Central memory CD8-positive, alpha-beta T cell (primary cell): ENCODE results near the gene STK32C.
"Not testable (repeated sequence)": the region's sequence is repeated elsewhere in the genome, so short reads cannot be mapped to it uniquely, and the experiment has no call there.

ENCODE experiments used
- ATAC-seq: fragments of 150-1000 bp; cut with Tn5 transposase; replicated peaks from 2 replicates; pipeline ENCODE4 v1.10.0; 2022; ENCODE audit warnings: mild to moderate bottlenecking, moderate FRiP score, moderate number of reproducible peaks; ENCODE audit not compliant: poor library complexity, severe bottlenecking; ENCODE audit errors: extremely low read depth
- DNase-seq, 2 donors: peaks; one replicate each; pipeline ENCODE4 v3.0.0; 2021; ENCODE audit warnings: low spot score in 2 of 2
- H3K27ac Mint-ChIP-seq: one replicate; pipeline ENCODE4 v1.8.0; 2022; ENCODE audit warnings: low read depth, mild to moderate bottlenecking, moderate library complexity, mixed read lengths
- H3K27me3 Mint-ChIP-seq: one replicate; pipeline ENCODE4 v1.8.0; 2022; ENCODE audit warnings: mixed read lengths
- H3K36me3 Mint-ChIP-seq: one replicate; pipeline ENCODE4 v1.8.0; 2022; ENCODE audit warnings: mild to moderate bottlenecking, moderate library complexity, mixed read lengths; ENCODE audit not compliant: insufficient read depth
- H3K4me1 Mint-ChIP-seq: one replicate; pipeline ENCODE4 v1.8.0; 2022; ENCODE audit warnings: mixed read lengths
- H3K4me3 Mint-ChIP-seq: one replicate; pipeline ENCODE4 v1.8.0; 2022; ENCODE audit warnings: mild to moderate bottlenecking, moderate library complexity, mixed read lengths
- H3K9me3 Mint-ChIP-seq: one replicate; pipeline ENCODE4 v1.8.0; 2022; ENCODE audit warnings: mixed read lengths

The STK32C gene

DNA sequence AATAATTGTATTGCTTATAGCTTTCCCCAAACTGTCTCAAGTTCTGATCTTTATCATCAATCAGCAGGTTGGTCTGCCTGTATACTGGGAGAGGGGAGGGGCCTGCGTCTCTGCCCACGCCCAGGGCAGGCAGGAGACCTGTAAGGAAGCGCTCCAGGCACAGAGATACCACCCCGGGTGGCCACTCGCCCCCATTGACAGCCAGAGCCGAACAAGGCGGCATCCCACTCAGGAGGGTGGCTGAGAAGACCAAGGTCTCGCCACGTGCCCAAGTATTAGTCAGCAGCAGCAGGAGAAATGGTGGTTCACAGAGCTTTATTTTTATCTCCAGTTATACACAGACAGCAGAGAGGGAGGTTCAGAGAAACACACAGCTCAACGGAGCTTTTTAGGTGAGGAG, 7.2 kb downstream of the STK32C start:
- H3K4me1 Mint-ChIP-seq: peaks cover 6% of the 10 kb centered on the region
- no peak overlapping the region for H3K4me3 Mint-ChIP-seq
- H3K27me3 Mint-ChIP-seq: no peaks in the 10 kb centered on the region
- H3K27ac Mint-ChIP-seq: no peak overlapping the region
- no peak for ATAC-seq
- DNase-seq: no peak
- H3K9me3 Mint-ChIP-seq: no peaks in the 10 kb centered on the region
- H3K36me3 Mint-ChIP-seq: no peaks in the 10 kb centered on the region

- no peaks in the 10 kb centered on the region for H3K27me3 Mint-ChIP-seq
- no peak overlapping the region for H3K27ac Mint-ChIP-seq
- peaks cover 6% of the 10 kb centered on the region for H3K4me1 Mint-ChIP-seq
- no peaks in the 10 kb centered on the region for H3K9me3 Mint-ChIP-seq
- no peak overlapping the region for H3K4me3 Mint-ChIP-seq
- no peaks in the 10 kb centered on the region for H3K36me3 Mint-ChIP-seq
- ATAC-seq (no peak), DNase-seq (no peak)
These were observed 8.1 kb downstream of the STK32C start for GRCh38 chr10:132299371-132300336.

DNA sequence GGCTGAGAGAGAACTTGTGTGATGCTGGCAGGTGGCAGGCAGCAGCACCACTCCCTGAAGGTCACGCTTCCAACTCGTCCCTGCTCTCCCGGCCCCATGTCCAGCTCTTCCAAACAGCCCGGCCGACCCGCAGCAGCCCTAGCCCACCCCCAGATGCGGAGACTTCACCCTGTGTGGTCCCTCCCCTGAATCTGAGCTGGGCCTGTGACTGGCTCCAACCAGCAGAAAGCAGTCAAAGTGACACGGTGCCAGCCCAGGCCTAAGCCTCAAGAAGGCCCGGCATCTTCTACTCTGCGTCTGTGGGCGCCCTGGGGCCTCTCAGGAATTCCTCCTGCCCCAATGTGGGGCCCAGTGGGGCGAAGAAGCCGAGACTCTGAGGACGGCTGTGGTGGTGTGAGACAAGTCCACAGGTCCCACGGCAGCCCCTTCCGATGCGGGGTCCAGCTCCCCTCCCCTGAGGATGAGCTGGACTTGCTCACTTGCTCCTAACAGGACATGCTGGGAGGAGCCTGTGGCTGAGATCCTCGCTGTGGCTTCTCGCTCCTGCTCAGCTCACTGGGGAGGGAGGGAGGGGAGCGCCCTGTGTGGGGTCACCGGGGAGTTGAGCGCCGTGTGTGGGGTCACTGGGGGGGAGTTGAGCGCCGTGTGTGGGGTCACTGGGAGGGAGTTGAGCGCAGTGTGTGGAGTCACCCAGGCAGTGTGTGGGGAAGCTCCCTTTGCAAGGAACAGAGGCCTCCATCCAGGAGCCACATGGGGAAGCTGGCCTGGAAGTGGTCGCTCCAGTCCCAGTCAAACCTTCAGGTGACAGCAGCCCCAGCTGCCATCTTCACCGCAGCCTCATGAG, 9.5 kb downstream of the STK32C start:
- no peak overlapping the region for H3K4me3 Mint-ChIP-seq
- ATAC-seq (no peak), DNase-seq (no peak)
- peaks cover 6% of the 10 kb centered on the region for H3K4me1 Mint-ChIP-seq
- H3K27ac Mint-ChIP-seq: no peak overlapping the region
- no peaks in the 10 kb centered on the region for H3K9me3 Mint-ChIP-seq
- no peaks in the 10 kb centered on the region for H3K27me3 Mint-ChIP-seq
- H3K36me3 Mint-ChIP-seq: no peaks in the 10 kb centered on the region

GRCh38 chr10:132297526-132297925, 10.2 kb downstream of the STK32C start:
- Mint-ChIP-seq H3K4me1 (peaks cover 6% of the 10 kb centered on the region), H3K36me3 (no peaks in the 10 kb centered on the region), H3K9me3 (no peaks in the 10 kb centered on the region), H3K27ac (no peak overlapping the region), H3K4me3 (no peak overlapping the region), H3K27me3 (no peaks in the 10 kb centered on the region)
- ATAC-seq (no peak), DNase-seq (no peak)

GRCh38 chr10:132296666-132297443, 10.9 kb downstream of the STK32C start:
- Mint-ChIP-seq H3K9me3 (no peaks in the 10 kb centered on the region), H3K4me3 (no peak overlapping the region), H3K36me3 (no peaks in the 10 kb centered on the region), H3K27me3 (no peaks in the 10 kb centered on the region), H3K27ac (no peak overlapping the region), H3K4me1 (peaks cover 6% of the 10 kb centered on the region)
- ATAC-seq (no peak), DNase-seq (no peak)

DNA sequence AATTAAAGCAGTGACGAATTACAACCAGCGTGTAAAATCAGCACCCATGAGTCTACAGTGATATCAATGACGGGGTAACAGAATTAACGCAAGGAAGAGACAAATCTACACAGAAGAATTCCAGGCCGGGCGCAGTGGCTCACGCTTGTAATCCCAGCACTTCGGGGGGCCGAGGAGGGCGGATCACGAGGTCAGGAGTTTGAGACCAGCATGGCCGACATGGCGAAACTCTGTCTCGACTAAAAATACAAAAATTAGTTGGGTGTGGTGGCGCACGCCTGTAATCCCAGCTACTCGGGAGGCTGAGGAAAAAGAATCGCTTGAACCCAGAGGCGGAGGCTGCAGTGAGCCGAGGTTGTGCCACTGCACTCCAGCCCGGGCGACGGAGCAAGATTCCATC, 12.3 kb downstream of the STK32C start:
- not testable (repeated sequence) for H3K27me3 Mint-ChIP-seq, H3K9me3 Mint-ChIP-seq, H3K27ac Mint-ChIP-seq, H3K4me1 Mint-ChIP-seq, H3K4me3 Mint-ChIP-seq, ATAC-seq, H3K36me3 Mint-ChIP-seq, DNase-seq

DNA sequence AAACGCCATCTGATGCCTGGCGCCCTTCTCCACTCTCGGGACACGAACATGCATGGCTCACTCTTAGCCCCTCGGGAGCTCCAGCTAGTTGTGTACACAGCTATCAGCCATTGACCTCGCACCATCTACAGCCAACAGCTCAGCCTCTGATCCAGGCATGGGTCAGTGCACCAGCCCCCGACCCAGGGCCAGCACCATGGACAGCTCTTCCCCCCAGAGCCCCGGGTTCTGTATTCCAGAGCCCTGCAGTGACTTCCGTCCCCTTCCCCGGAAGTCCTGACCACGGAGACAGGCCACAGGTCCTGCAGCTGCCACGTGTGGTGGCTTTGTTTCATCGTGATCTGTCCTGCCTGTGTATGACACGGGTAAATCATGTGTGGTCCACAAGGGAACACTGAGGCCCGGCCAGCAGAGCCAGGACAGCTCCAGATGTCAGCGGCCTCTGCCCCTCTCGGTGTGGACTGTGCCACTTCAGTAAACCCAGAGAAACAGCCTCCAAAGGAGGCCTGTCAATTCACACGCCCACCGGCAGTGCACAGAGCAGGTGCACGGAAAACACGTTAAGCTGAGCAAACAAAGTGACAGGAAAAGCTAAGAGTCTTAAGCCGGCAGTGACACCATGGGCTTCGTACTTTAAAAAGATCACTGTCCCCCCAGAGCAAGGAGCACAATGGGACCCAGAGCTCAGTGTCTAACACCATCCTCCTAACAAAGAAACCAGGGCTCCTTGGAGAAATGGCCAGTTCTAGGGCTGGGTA, 13.0 kb downstream of the STK32C start:
- no peaks in the 10 kb centered on the region for H3K36me3 Mint-ChIP-seq
- ATAC-seq (no peak), DNase-seq (no peak)
- no peak overlapping the region for H3K4me3 Mint-ChIP-seq
- H3K9me3 Mint-ChIP-seq: no peaks in the 10 kb centered on the region
- H3K27ac Mint-ChIP-seq: no peak overlapping the region
- no peaks in the 10 kb centered on the region for H3K27me3 Mint-ChIP-seq
- no peaks in the 10 kb centered on the region for H3K4me1 Mint-ChIP-seq

DNA sequence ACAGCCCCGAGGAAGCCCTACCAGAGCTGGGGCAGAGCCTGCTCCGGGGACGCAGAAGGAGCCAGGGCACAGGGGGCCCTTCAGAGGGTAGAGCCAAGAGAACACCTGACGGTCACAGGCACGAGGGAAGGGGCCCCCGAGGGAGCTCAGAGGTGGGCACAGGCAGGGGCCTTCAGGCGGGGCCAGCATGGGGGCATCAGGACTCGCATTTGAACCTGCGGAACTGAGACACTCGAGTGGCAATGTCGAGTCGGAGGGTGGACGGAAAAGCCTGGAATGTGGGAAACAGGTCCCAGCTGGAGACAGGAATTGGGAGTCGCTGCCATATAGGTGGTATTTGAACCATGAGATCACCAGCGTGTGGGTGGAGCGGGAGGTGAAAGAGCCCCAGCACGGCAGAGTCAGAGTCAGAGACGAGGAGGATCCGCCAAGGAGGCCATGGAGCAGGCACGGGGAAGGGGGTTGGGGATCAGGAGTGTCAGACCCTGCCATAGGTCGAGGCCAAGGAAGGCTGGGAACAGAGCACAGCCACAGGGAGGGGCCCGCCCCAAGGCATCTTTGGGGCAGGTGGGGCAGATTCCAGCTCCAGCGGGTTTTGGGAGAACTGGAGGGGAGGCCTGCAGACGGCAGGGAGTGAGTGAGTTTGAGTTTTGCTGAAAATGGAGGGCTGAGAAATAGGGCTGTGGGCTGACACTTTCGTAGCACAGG, 13.8 kb downstream of the STK32C start:
- DNase-seq (no peak), ATAC-seq (no peak)
- H3K27me3 Mint-ChIP-seq: no peaks in the 10 kb centered on the region
- H3K4me3 Mint-ChIP-seq: no peak overlapping the region
- no peaks in the 10 kb centered on the region for H3K4me1 Mint-ChIP-seq
- H3K9me3 Mint-ChIP-seq: no peaks in the 10 kb centered on the region
- no peaks in the 10 kb centered on the region for H3K36me3 Mint-ChIP-seq
- H3K27ac Mint-ChIP-seq: no peak overlapping the region

DNA sequence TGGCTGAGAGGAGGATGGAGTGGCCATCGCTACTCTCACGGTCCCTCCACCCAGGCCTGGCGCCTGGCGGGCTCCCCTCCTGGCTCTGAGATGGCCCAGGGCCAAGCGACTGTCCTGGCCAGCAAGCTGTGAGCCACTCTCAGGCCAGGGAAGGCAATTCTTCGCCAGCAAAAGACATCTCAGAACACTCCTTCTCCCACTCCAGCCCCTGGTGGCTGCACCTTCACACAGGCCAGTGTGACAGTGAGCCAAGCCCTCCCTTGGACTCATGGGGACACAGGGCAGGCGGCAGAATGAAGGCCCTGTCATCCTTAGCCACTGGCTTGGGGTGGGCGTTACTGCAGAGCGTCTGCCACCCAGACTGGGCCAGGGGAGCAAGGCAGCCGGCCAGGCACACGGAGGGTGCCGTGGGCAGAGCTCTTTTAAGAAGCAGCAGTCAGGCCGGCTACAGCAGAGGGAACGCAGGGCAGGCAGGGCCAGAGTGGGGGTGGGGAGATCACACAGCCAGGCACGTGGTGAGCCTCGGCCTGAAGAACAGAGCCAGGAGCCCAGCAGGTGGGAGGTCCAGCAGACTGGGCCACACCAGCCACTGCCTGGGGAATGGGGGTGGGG, 14.4 kb downstream of the STK32C start:
- H3K9me3 Mint-ChIP-seq: no peaks in the 10 kb centered on the region
- H3K27me3 Mint-ChIP-seq: no peaks in the 10 kb centered on the region
- DNase-seq (no peak), ATAC-seq (no peak)
- H3K4me1 Mint-ChIP-seq: no peaks in the 10 kb centered on the region
- no peak overlapping the region for H3K4me3 Mint-ChIP-seq
- H3K27ac Mint-ChIP-seq: no peak overlapping the region
- no peaks in the 10 kb centered on the region for H3K36me3 Mint-ChIP-seq

- H3K36me3 Mint-ChIP-seq: no peaks in the 10 kb centered on the region
- no peak for DNase-seq
- no peak overlapping the region for H3K27ac Mint-ChIP-seq
- ATAC-seq: no peak
- H3K27me3 Mint-ChIP-seq: no peaks in the 10 kb centered on the region
- no peaks in the 10 kb centered on the region for H3K4me1 Mint-ChIP-seq
- H3K4me3 Mint-ChIP-seq: no peak overlapping the region
- H3K9me3 Mint-ChIP-seq: no peaks in the 10 kb centered on the region
These were observed 15.2 kb downstream of the STK32C start for GRCh38 chr10:132292287-132293200.
